ENCODE results near the gene TANC1.
"Not testable (repeated sequence)": the region's sequence is repeated elsewhere in the genome, so short reads cannot be mapped to it uniquely, and the experiment has no call there.

Gene TANC1

DNA sequence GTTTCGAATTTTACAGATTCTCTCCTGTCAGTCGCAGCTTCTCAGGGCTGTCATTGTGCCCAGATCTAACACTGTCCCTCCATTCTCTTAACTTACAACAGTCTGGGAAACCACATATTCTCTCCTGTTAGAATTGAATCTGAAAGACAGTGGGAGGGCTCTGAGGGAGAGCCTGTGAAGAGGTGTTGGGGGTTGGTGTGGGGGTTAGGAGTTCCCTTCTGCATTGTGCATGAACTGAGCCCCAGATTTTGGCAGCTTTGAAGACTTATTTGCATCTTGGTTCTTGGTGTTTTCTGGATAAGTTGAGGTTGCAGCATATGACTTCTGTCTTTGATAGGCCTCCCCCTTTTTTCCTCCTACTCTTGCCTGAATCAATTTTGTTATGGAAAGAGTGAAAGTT, 64.1 kb downstream of the TANC1 start:
- DNase-seq, result no peak

DNA sequence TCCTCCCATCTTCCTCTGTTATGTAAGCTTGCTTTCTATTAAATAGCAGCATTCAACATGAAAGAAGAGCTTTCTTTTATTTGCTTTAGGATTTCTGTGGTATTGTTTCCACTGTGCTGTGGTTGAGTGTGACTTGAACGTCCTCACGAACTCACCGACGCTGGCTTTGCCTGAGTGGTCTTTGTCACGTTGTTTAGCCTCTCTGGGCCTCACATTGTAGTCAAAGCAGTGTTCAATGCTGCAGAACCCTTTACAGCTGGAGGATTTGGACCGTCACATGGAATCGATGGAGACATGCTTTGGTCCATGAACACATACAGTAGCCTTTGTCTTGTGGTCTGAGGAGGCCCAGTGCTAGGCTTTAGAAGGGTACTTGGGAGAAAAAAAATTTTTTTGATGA, 66.3 kb downstream of the TANC1 start:
- DNase-seq, result no peak

DNA sequence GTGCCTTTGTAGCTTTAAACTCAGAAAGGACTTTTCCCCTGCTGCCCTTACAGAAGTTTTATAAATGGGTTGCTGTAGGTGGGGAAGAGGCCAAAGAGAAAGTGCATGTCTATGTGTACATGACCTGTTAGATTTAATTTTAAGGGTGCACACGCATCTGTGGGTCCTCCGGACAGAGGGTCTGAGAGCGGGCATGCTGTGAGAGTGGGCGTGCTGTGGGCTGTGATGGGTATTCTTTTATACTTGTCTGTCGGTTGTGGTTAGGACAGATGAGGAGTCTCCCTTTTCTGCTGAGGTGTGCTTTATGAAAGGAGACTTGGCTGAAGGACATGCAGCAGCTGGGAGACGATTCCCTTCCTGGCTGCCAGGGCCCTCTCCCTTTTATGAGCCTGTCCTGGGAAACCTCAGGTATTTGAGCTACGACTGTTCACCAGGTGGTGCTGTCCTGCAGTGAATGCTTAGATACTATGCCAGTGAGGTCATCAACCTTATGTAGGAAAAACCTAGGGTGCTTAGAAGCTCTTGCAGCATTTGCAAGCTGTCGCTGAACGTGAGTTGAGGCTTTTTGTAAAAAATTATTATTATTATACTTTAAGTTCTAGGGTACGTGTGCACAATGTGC, 67.5 kb downstream of the TANC1 start:
- peak; percentile 36 for DNase-seq

DNA sequence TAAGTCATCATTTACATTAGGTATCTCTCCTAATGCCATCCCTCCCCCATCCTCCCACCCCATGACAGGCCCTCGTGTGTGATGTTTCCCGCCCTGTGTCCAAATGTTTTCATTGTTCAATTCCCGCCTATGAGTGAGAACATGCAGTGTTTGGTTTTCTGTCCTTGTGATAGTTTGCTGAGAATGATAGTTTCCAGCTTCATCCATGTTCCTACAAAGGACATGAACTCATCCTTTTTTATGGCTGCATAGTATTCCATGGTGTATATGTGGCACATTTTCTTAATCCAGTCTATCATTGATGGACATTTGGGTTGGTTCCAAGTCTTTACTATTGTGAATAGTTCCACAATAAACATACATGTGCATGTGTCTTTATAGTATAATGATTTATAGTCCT, 68.0 kb downstream of the TANC1 start:
- not testable (repeated sequence) for DNase-seq

DNA sequence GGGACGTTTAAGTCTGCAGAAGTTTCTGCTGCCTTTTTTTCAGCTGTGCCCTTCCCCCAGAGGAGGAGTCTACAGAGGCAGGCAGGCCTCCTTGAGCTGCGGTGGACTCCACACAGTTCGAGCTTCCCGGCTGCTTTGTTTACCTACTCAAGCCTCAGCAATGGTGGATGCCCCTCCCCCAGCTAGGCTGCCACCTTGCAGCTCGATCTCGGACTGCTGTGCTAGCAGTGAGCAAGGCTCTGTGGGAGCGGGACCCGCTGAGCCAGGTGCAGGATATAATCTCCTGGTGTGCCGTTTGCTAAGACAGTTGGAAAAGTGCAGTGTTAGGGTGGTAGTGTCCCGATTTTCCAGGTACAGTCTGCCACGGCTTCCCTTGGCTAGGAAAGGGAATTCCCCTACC, 72.9 kb downstream of the TANC1 start:
- DNase-seq, result not testable (repeated sequence)

DNA sequence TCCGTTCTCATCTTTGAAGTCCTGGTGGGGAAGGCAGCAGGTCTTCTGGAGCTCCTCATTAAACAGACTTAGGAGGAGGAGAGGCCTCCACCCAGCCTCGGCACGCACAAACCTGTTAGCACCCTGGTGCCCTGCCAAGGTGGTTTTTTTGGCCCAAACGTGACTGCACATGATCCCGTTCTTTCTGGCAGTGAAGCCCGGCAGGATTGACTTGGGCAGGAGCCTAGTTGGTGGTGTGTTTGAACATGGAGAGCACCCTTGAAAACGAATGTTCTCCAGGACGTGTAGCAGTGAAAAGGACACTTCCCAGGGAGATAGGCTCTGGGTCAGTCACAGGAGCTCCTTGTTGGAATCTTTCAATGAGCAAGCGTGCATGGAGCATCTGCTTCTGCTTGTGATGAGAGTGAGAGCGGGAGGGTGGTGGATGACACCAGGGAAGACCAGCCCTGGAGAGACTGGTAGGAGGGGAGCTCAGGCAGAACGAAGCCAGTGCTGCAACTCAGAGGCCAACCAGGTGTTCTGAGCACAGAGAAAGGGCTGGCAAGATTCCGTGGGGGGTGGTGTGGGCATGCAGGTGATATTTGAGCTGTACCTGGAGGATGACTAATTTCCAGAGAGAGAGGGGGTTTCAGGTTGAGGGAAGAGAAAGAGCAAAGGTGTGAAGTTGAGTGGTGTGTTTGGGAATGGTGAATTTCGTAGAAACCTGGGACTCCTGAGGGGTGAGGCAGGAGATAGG, 73.8 kb downstream of the TANC1 start:
- no peak for DNase-seq

DNA sequence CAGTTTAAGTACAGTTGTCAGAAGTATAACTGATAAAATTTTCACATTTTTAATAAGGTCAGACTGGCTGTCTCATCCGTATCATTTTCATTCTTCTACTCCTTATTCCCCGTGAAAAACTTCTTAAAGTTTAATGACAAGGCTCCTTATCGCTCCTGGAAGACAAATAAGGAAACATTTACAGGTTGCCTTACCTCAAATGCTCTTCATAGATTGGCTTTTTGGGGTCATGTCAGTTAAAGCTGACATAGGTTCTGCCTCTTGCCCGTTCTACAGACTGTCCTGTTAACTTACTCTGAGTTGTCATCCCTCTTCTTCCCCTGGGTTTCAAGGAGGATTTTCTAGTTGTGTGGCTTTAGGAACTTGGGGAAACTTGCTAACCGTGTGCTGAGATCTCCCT, 75.3 kb downstream of the TANC1 start:
- no peak for DNase-seq

DNA sequence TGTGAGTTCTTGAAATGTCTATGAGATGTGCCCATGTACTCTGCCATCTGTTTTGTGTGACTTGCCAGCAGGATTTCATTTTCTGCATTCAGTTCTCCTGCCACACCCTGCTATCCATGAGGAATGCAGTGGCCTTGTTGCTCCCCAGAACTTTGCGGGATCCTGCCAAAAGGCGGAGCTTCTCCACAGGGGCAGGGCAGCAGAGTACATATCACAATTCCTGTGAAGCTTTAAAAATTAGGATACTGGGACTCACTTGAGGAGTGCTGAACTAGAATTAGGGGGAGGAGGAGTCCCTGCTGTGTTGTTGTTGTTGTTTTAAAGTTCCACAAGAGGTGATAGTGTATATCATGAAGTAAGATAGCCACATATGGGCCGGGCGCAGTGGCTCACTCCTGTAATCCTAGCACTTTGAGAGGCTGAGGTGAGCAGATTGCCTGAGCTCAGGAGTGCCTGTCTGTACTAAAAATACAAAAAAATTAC, 76.4 kb downstream of the TANC1 start:
- no peak for DNase-seq

DNA sequence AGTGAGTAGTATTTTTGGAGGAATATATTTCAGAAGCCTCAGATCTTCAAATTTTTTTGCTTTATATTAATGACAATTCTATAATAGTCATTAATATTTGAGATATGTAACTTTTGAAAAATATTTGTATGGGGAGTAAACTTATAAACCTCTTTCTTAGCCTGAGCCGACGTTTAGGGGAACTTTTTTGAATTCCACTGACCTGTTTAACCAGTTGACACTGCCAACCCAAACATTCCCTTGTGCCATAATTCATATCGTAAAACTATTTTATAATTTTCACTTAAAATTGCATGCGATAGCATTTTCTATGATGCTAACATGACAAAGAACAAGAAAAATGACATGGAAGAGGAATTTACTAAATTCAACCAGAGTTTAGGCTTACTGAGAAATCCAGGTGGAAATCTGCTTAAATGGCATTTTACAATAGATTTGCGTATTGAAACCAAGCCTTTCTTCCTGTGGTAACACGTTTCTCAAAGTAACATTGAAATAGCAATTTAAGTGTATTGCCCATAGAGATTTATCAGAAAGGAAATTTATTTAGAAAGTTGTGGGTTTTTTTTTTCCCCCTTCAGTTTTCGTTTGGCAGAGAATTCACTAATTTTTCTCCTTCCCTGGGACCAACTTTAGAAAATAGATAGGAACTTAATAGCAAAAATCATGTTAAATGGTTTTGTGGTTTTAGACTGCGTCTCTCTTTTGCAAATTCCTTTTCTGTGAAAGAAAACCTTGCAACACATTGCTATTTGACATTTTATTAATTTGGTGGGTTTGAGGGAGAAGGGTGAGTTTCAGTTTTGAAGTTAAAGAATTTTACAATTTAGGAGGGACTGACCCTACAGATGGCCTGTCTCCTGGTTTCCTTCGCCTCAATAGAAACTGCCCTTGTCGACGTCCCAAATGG, 77.4 kb downstream of the TANC1 start:
- DNase-seq, result no peak

DNA sequence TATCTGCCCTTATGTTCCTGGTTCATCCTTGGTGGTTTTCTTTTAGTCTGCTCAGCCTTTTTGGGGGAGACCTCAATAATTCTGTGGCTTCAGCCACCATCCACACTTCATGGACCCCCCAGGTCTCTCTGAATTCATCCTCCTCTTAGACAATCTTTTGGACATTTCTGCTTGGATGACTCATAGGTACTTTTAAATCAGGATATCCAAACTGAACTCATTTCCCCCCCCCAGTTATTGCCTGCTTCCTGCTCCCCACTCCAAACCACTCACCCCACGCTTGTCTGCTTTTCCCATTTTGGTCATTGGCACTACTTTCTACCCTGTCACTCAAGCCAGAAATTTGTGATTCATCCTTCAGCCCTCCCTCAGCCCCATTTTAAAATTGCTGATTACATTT, 78.5 kb downstream of the TANC1 start:
- no peak for DNase-seq

DNA sequence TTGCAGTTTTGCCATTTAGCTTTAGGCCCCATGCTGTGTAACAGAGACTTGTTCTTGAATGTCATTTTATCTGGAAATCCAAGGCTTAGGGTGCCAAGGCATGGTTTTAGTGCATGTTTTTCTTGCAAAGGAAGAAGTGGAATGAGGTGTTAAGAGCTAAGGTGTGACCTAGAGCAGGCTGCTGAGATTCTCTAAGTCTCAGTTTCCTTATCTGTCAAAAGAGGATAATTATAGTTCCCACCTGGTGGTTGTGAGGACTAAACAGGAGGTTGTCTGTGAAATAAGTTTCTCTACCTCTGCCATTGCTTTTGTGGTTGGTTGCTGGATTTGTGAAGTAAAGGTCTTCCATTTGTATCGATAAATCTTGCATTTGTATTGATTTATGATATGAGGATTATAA, 82.0 kb downstream of the TANC1 start:
- no peak for DNase-seq

DNA sequence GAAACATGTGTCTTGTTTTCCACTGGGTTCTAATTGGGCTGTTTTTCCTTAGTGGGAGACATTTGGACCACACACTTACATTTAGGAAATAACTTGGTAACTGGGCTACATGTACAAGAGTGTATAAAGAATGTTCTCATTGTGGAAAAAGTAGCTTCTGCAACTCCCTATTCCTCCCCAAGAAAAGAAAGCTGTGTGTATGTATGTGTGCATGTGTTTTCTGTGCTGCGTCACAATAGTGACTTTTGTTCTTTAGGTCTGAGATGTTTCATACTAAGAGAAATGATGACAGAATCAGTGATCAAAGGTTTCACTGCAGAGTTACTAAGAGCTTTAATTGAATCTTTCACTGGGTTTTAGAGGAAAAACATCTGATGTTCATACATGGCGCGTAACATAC, 82.7 kb downstream of the TANC1 start:
- DNase-seq, result no peak

DNA sequence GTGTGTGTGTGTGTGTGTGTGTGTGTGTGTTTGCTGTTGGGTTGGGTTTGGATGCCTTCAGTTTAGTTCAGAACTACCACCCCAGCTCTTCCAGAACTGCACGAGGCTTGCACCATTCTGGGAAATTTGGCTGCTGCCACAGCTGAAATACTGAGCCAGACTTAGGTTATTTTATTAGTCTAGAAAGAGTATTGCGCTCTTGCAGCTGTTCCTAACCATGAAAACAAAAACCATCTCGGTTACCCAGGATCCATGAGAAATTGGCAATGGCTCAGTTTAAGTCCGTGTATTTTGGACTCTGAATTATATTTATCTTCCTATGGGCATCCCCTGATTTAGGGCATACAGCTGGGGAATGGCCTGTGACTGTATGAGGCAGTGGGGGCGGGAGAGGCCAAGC, 83.2 kb downstream of the TANC1 start:
- DNase-seq, result no peak

DNA sequence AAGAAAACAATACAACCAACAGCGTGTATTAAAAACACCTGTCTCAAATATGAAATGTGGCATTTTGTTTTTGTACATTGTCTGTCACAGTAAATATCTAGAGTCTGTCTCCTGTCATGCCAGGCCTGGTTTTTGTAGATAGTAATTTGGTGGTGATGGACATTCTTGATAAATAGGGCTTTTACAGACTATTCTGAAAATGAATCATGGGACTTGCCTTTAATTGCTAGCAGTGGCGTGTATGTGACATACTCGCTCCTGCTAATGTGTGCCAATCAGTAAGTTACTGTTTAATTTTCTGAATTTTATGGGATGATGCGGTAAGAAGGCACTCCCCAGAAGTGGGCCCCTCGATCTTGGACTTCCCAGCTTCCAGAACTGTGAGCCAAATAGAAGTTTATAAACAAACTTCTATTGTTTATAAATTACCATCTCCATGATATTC, 83.7 kb downstream of the TANC1 start:
- no peak for DNase-seq

DNA sequence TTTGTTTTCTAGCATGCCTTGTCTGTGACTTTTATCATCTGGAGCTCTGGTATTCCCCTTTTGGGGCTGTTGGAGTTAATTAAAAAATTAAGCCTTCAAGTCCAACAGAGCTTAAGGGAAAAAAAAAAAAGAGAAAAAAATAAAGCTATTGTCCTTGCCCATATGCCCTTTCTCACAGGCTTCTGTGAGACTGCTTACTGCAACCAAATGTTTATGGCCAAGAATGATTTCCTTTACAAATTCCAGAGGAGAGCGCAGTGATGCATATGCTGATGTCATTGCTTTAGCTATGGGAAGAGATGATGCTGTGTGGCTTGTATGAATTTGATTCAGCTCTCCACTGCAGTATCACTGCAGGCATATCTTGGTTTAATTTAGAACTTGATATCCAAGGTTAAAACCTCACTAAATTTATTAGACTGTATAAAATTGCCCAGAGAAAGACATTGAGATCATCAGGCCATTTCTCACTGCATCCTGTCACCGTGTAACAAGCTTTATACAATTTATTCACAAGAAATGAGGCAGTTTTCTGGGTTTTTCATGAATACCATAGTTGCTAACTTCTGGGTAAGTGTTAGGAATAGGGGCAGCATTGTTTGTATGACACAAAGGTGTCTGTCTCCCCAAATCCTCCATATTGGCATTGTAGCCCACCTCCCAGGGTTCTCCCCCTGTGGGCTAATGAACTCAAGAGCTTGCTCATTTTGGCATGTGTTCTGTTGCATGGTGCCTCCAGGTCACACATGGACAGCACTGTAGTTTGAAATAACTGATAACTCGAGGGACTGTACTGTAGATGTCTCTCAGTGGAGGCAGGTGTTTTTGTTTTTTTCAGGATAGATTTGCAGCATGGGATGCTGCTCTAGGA, 85.0 kb downstream of the TANC1 start:
- DNase-seq, result no peak

DNA sequence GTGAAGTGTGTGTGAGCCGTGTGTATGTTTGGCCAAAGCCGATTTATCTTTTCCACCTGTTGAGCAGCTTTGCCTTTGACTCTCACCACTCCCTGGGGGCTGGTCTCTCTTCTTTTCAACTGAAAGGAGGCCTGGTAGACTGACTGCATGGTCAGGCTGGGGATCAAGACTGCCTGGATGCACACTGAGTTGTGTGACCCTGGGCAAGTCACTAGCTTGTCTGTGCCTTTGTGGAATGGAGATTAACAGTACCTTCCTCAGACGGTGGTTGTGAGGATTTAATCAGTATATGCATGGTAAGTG, 85.5 kb downstream of the TANC1 start:
- DNase-seq, result no peak

DNA sequence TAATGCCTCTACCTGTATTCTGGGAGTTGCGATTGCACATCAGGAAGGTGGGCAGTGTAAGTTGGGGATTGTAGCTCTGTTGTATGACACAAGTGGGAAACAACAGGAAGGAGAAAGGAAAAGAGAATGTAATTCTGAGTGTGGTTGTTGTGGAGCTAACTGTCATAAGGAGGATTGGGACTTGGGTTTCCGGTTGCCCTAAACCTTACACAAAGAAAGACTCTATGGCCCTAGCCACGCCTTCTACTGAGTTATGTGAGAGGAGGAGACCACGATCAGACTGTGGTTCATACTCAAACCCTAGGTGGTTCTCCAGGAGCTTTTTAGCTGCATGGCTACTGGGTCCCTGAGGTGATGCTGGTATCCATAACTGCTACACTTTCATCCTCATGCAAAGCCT, 86.5 kb downstream of the TANC1 start:
- no peak for DNase-seq

DNA sequence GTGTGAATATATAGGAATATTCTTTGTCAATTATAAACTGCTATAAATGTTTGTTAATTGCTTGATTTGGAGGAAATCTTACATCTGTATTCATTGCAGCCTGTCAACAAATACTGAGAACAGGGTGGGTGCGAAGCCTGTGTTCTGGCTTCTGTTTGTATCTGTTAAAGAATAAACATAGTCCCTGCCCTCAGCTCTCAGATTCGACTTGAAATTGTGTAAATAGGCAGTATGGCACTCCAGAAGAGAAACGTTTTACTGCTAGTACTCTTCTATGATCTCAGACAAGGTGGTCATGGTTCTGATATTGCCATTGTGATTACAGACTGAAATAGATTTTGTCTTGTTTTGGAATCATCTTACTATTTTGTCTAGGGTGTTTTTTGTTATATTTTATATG, 92.1 kb downstream of the TANC1 start:
- DNase-seq, result no peak

DNA sequence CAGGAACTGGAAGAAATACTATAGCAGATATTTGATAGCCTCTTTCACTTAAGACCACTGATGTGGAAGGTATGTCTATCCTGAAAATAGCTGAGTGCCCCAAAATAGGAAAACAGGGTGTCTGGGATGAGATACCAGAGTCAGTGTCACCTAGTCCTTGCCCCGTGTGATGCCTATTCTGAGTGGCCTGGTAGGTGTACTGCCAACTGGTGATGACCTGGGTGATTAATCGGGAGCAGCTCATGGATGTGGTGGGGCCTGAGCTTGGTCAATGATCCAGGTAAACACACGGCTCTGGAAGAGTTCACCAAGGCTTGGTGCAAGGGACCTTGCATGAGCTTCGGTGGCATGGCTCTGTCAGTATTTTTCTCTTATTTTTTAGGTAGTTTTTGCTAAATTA, 95.2 kb downstream of the TANC1 start:
- no peak for DNase-seq

DNA sequence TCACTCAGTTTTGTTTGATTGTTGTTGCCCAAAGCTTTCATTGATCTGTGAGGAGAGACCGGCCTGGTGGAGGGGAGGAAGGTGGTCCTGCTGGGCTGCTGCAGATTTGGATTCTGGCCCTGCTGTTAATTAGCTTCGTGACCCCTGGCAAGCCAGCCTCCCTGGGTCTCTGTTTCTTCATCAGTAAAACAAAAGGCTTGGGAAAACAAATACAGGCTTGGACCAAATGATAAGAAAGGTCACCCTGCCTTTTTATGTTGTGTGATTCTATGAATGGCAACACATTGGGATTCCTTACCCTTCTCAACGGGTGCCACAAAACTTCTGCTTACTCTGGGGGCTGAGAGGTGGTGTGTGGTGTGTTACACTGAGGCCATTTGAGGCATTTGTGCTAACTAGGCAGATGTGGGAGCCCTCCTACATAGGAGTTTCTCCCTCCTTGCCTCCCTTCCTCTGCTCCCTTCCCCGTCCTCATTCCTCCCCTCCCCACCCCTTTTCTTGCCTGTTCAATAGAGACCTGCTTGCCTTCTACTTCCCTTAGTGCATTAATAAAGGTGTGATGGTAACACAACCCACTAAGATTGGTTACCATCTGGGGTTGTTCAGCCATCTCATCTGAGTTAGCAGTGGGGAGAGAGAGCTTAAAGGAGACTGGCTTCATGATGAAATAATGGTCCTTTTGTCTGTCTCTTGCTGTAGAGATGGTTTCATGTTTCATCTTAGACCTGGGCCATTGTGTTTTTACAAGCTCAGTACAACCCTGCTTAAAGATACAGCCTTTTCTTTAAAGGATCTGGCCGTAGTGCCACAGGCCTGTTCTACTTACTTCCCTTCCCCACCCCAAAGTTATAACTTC, 96.2 kb downstream of the TANC1 start:
- no peak for DNase-seq

DNA sequence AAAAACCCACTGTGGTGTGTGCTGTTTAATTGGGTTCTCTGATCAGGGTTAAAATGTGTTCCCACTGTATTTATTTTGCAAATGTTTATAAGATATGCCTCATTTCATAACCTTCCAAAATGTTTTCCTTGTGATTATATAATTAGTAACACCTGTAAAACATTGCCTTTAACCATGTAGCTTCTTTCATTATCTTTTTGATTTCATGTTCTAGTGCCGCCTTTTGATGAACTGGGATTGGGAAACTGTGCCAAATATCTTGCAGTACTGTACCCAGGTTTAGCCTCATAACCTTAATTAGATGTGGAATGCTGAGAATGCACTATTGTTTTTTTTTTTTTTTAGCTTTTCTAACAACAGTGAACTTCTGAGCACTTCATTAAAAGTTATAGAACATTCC, 96.9 kb downstream of the TANC1 start:
- DNase-seq, result no peak

DNA sequence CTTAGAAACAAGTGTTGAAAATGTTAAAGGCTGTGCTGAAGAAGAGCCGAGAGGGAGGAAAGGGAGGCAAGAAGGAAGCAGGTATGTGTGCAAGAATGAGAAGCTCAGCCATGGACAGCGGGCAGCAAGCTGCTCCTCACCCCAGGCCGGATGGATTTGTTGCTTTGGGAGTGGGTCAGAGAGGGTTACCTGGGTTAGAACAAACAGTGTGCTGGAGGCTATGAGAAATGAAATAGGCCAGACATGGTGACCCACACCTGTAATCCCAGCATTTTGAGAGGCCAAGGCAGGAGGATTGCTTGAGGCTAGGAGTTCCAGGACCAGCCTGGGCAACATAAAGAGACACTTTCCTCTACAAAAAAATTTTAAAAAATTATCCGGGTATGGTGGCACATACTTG, 97.5 kb downstream of the TANC1 start:
- no peak for DNase-seq
